Fibroblast of villous mesenchyme (primary cell): ENCODE results near the gene S100B. TPM values are rescaled to one million over a fixed set of nuclear protein-coding genes. Genes with fewer than 3 reads are reported as not detected.

ENCODE experiments used
- DNase-seq: peaks from one replicate; pipeline ENCODE4 v3.0.0-alpha.2; 2010; ENCODE audit warnings: low read depth
- H3K4me3 ChIP-seq: 2 replicates; pipeline ENCODE4 v1.5.1; 2011; ENCODE audit warnings: low read depth, mild to moderate bottlenecking, low read length
- CTCF ChIP-seq: IDR thresholded peaks from 2 replicates; pipeline ENCODE4 v1.5.1; 2012; ENCODE audit warnings: low read depth, mild to moderate bottlenecking, low read length; ENCODE audit not compliant: insufficient read depth
- total RNA-seq: library from RNA; depleted of rRNA; stranded (reverse); fragments of >200 nt; gene quantifications from 2 replicates; pipeline ENCODE4 v1.2.3, GENCODE V29; 2012

Gene S100B
- total RNA-seq, 1 donor: not detected

DNA sequence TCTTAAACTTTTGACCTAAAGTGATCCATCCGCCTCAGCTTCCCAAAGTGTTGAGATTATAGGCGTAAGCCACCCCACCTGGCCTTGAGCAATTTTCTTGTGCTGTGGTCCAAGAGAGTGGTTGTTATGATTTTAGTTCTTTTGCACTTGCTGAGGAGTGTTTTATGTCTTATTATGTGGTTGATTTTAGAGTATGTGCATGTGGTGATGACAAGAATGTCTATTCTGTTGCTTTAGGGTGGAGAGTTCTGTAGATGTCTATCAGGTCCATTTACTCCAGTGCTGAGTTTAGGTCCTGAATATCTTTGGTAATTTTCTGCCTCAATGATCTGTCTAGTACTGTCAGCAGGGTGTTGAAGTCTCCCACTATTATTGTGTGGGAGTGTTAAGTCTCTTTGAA, 11.2 kb upstream of the S100B start:
- TF ChIP-seq CTCF: no peak
- no peak overlapping the region for H3K4me3 ChIP-seq
- DNase-seq: no peak

DNA sequence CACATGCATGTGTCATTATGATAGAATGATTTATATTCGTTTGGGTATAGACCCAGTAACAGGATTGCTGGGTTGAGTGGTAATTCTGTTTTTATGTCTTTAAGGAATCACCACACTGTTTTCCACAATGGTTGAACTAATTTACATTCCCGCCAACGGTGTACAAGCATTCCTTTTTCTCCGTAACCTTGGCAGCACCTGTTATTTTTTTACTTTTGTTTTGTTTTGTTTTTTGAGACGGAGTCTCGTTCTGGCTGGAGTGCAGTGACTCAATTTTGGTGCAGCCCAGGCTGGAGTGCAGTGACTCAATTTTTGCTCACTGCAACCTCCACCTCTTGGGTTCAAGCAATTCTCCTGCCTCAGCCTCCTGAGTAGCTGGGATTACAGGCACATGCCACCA, 8.5 kb upstream of the S100B start:
- no peak for TF ChIP-seq CTCF
- no peak for DNase-seq
- H3K4me3 ChIP-seq: no peak overlapping the region

DNA sequence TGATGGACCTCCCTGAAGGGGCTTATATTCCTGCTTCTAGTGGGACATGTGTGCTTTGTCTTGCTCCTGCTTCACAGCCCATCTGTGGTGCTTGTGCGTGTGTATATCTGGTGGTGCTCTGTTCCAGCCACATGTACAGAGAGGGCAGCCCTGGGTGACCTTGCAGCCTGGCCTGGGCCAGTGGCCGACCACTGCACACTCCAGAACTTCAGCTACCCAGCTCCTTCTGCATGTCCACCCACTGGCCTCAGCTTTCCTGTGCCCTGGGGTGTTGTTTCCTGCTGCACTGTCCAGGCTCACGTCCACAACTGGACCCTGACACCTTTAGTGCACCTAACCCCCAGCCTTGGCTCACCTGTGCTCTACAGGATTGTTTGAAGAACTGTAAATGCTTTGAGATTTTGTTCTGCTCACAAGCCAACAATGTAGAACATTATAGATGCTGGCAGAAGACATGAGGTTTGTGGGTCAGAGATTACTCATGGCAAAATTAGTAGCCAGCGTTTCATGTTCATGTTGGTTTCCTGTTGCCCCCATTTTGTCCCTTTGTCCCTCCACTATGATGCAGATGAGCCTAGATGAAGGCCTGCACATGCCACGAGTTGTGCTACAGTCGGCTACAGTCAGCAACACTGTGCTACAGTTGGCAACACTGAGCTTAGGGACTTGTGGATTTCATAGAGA, 5.3 kb upstream of the S100B start:
- no peak for TF ChIP-seq CTCF
- no peak for DNase-seq
- H3K4me3 ChIP-seq: no peak overlapping the region

- DNase-seq: no peak
- TF ChIP-seq CTCF: no peak
- no peak overlapping the region for H3K4me3 ChIP-seq
These were observed 3.8 kb upstream of the S100B start for GRCh38 chr21:46608672-46609111.

DNA sequence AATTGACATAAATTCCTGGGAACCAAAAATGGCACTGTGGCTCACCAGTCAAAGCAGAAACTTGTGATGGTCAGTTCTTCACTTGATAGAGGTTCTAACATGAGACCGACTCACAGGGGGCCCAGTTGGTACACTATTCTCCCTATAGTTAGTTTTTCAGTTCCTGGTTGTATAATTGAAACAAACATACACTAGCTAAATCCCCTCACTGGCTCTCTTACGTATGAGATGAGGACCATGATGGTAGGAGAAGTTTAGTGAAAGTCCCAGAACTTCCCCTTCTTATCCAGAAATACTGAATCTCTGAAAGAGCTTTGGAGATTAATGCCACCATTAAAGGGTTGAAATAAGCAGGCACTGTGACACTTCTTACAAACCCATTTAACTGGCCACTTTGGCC, 2.8 kb upstream of the S100B start:
- no peak for TF ChIP-seq CTCF
- DNase-seq: no peak
- H3K4me3 ChIP-seq: no peak overlapping the region

GRCh38 chr21:46606427-46606813, 1.5 kb upstream of the S100B start:
- no peak for TF ChIP-seq CTCF
- DNase-seq: no peak
- no peak overlapping the region for H3K4me3 ChIP-seq
